Calu3 (cell line): ENCODE measurements around the gene NRIP1. TPM values are rescaled to one million over a fixed set of nuclear protein-coding genes. Genes with fewer than 3 reads are reported as not detected.

ENCODE experiments used
- BruUV-seq: library from RNA; stranded (reverse); fragments of 400-500 nt; replicated peaks from 2 replicates; lab custom pipeline; 2021; lab: Mats Ljungman, UMichigan
- CTCF ChIA-PET: fragments of 300-600 bp; sonication (Branson Sonifier 250); formaldehyde crosslinking; loops from one replicate; lab custom pipeline; 2022; ENCODE audit warnings: antibody characterized with exemption; lab: Charles Lee
- DNase-seq: peaks from one replicate; pipeline ENCODE4 v3.0.0; 2022
- H3K27ac Mint-ChIP-seq: one replicate; pipeline ENCODE4 v1.8.0; 2022; ENCODE audit warnings: mixed read lengths; ENCODE audit not compliant: unreplicated experiment
- H3K27me3 Mint-ChIP-seq: one replicate; pipeline ENCODE4 v1.8.0; 2022; ENCODE audit warnings: mixed read lengths; ENCODE audit not compliant: unreplicated experiment
- H3K36me3 Mint-ChIP-seq: one replicate; pipeline ENCODE4 v1.8.0; 2022; ENCODE audit warnings: mild to moderate bottlenecking, moderate library complexity, mixed read lengths; ENCODE audit not compliant: insufficient read depth, unreplicated experiment
- H3K4me1 Mint-ChIP-seq: one replicate; pipeline ENCODE4 v1.8.0; 2022; ENCODE audit warnings: mild to moderate bottlenecking, low read depth, mixed read lengths; ENCODE audit not compliant: unreplicated experiment
- H3K4me3 Mint-ChIP-seq: one replicate; pipeline ENCODE4 v1.8.0; 2022; ENCODE audit warnings: mild to moderate bottlenecking, low read depth, moderate library complexity, mixed read lengths; ENCODE audit not compliant: unreplicated experiment
- H3K9me3 Mint-ChIP-seq: one replicate; pipeline ENCODE4 v1.8.0; 2022; ENCODE audit warnings: low read depth, mixed read lengths; ENCODE audit not compliant: unreplicated experiment
- intact Hi-C: fragments of 100-400 bp; cut with micrococcal nuclease; formaldehyde crosslinking; loops from one replicate; pipeline ENCODE4 v1.10.0; 2022; ENCODE audit not compliant: unreplicated experiment
- total RNA-seq: library from RNA; stranded (reverse); gene quantifications from 2 replicates; pipeline ENCODE4 v1.2.3, GENCODE V29; 2022
- TF ChIP-seq, protein P1 (sequence below): fragments of 200-600 bp; IDR thresholded peaks from one replicate; pipeline ENCODE4 v1.8.0; 2022; ENCODE audit warnings: antibody characterized with exemption; ENCODE audit not compliant: unreplicated experiment

The NRIP1 gene
- total RNA-seq, 1 experiment from 2014 or later, result 58.7 TPM

GRCh38 chr21:14952916-14953315 is 111.9 kb downstream of the NRIP1 start:
- peaks cover 2% of the 10 kb centered on the region for H3K9me3 Mint-ChIP-seq
- no peak overlapping the region for H3K27ac Mint-ChIP-seq

GRCh38 chr21:14949603-14950002 is 115.2 kb downstream of the NRIP1 start:
- TF ChIP-seq, protein P1, sequence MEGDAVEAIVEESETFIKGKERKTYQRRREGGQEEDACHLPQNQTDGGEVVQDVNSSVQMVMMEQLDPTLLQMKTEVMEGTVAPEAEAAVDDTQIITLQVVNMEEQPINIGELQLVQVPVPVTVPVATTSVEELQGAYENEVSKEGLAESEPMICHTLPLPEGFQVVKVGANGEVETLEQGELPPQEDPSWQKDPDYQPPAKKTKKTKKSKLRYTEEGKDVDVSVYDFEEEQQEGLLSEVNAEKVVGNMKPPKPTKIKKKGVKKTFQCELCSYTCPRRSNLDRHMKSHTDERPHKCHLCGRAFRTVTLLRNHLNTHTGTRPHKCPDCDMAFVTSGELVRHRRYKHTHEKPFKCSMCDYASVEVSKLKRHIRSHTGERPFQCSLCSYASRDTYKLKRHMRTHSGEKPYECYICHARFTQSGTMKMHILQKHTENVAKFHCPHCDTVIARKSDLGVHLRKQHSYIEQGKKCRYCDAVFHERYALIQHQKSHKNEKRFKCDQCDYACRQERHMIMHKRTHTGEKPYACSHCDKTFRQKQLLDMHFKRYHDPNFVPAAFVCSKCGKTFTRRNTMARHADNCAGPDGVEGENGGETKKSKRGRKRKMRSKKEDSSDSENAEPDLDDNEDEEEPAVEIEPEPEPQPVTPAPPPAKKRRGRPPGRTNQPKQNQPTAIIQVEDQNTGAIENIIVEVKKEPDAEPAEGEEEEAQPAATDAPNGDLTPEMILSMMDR, result no peak
- H3K27ac Mint-ChIP-seq, result no peak overlapping the region
- no peak overlapping the region for H3K4me3 Mint-ChIP-seq
- no TSS peak for BruUV-seq
- DNase-seq, result no peak
- intact Hi-C loops, result no loop called here
- no peaks in the 10 kb centered on the region for H3K27me3 Mint-ChIP-seq
- H3K9me3 Mint-ChIP-seq, result peaks cover 2% of the 10 kb centered on the region
- peaks cover 3% of the 10 kb centered on the region for H3K4me1 Mint-ChIP-seq
- CTCF ChIA-PET, result no interaction called here
- H3K36me3 Mint-ChIP-seq, result no peaks in the 10 kb centered on the region

More at GRCh38 chr21:14952916-14953315, 111.9 kb downstream of the NRIP1 start:
- TF ChIP-seq, protein P1, result no peak
- Mint-ChIP-seq H3K27me3 (no peaks in the 10 kb centered on the region), H3K4me3 (no peak overlapping the region), H3K36me3 (peaks cover 6% of the 10 kb centered on the region), H3K4me1 (peaks cover 29% of the 10 kb centered on the region)
- intact Hi-C loops, result no loop called here
- no peak for DNase-seq
- CTCF ChIA-PET, result no interaction called here
- BruUV-seq, result no TSS peak

DNA sequence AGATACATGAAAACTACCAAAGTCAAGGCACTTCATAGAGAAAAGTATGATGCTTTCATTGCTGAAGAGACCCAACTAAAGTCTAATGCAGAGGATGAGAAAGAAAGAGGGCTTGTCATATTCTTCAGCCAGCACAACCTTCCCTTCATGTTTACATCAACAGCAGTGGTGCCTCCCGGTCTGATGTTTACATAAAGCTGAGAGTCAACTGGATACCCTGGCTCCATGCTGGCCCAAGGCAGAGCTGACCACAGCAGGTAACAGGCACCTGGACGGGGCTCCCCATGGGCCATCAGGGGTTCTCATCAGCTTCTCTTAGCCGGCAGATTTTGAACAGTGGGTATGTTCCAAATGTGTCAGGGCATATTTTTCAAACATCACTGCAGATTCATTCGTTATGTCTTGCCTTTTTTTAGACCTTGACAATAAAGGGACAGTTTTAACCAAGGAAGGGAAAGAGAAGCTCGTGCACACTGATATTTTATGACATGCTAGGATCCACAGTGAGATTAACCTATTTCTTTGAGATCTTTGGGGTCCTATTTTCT is 117.1 kb downstream of the NRIP1 start:
- peaks cover 22% of the 10 kb centered on the region for H3K4me1 Mint-ChIP-seq
- no TSS peak for BruUV-seq
- TF ChIP-seq, protein P1, result no peak
- H3K9me3 Mint-ChIP-seq, result peaks cover 2% of the 10 kb centered on the region
- H3K27me3 Mint-ChIP-seq, result no peaks in the 10 kb centered on the region
- H3K27ac Mint-ChIP-seq, result no peak overlapping the region
- CTCF ChIA-PET, result no interaction called here
- intact Hi-C loops, result no loop called here
- H3K4me3 Mint-ChIP-seq, result no peak overlapping the region
- H3K36me3 Mint-ChIP-seq, result no peaks in the 10 kb centered on the region
- DNase-seq, result no peak

GRCh38 chr21:14945176-14945575 is 119.6 kb downstream of the NRIP1 start:
- no peaks in the 10 kb centered on the region for H3K36me3 Mint-ChIP-seq
- intact Hi-C loops, result no loop called here
- no peak for DNase-seq
- no peaks in the 10 kb centered on the region for H3K27me3 Mint-ChIP-seq
- no peak overlapping the region for H3K27ac Mint-ChIP-seq
- peaks cover 32% of the 10 kb centered on the region for H3K4me1 Mint-ChIP-seq
- H3K4me3 Mint-ChIP-seq, result no peak overlapping the region
- no TSS peak for BruUV-seq
- peaks cover 5% of the 10 kb centered on the region for H3K9me3 Mint-ChIP-seq
- CTCF ChIA-PET, result no interaction called here
- TF ChIP-seq, protein P1, result no peak
